CD1c-positive myeloid dendritic cell (primary cell): Measurements from ENCODE around the gene NXPE3.
A peak's percentile ranks its signal among the peaks of the same experiment; 100 is the strongest.
"Not testable (repeated sequence)": the region's sequence is repeated elsewhere in the genome, so short reads cannot be mapped to it uniquely, and the experiment has no call there.

Experiments
- DNase-seq: peaks from one replicate; pipeline ENCODE4 v3.0.0-alpha.2; 2016; ENCODE audit errors: extremely low spot score

NXPE3 gene

GRCh38 chr3:101779047-101779821 lies at the start of gene NXPE3:
TSS of gene NXPE3 (plus strand) at chr3:101779211. CDS start at chr3:101785597, 6,386 bp downstream.
- DNase-seq = peak; percentile 93

GRCh38 chr3:101729586-101729985 lies 49.4 kb upstream of the NXPE3 start:
- no peak for DNase-seq

- DNase-seq = no peak
Measured at GRCh38 chr3:101730839-101731238, 48.2 kb upstream of the NXPE3 start.

- DNase-seq = no peak
Measured at GRCh38 chr3:101732240-101732641, 46.8 kb upstream of the NXPE3 start.

- DNase-seq = no peak
Measured at GRCh38 chr3:101735833-101736232, 43.2 kb upstream of the NXPE3 start.

- not testable (repeated sequence) for DNase-seq
Measured at GRCh38 chr3:101741914-101742313, 37.1 kb upstream of the NXPE3 start.

GRCh38 chr3:101744811-101745210 lies 34.2 kb upstream of the NXPE3 start:
- DNase-seq = no peak

- DNase-seq = not testable (repeated sequence)
Measured at GRCh38 chr3:101745934-101746333, 33.1 kb upstream of the NXPE3 start.

- DNase-seq = not testable (repeated sequence)
Measured at GRCh38 chr3:101753386-101754113, 25.5 kb upstream of the NXPE3 start.

- DNase-seq = no peak
Measured at GRCh38 chr3:101758224-101758623, 20.8 kb upstream of the NXPE3 start.

- no peak for DNase-seq
Measured at GRCh38 chr3:101762041-101762646, 16.9 kb upstream of the NXPE3 start.

- DNase-seq = not testable (repeated sequence)
Measured at GRCh38 chr3:101777745-101778281, 1.2 kb upstream of the NXPE3 start.

GRCh38 chr3:101778385-101779046 lies 495 bp upstream of the NXPE3 start:
- peak; percentile 47 for DNase-seq

- DNase-seq = no peak
Measured at GRCh38 chr3:101779822-101780381, 891 bp downstream of the NXPE3 start.

GRCh38 chr3:101780661-101781060 lies 1.6 kb downstream of the NXPE3 start:
- DNase-seq = peak; percentile 5

GRCh38 chr3:101781166-101781565 lies 2.2 kb downstream of the NXPE3 start:
- no peak for DNase-seq

GRCh38 chr3:101784855-101785613 lies 6.0 kb downstream of the NXPE3 start:
- DNase-seq = peak; percentile 76

GRCh38 chr3:101791778-101792177 lies 12.8 kb downstream of the NXPE3 start:
- peak; percentile 29 for DNase-seq

GRCh38 chr3:101796077-101796680 lies 17.2 kb downstream of the NXPE3 start:
- no peak for DNase-seq

- no peak for DNase-seq
Measured at GRCh38 chr3:101801174-101801573, 22.2 kb downstream of the NXPE3 start.
